KG1 (cell line): ENCODE data around the gene TCL1B.

Source experiments
- DNase-seq: peaks from one replicate; lab custom pipeline; 2025; lab: John Stamatoyannopoulos, UW

The TCL1B gene

DNA sequence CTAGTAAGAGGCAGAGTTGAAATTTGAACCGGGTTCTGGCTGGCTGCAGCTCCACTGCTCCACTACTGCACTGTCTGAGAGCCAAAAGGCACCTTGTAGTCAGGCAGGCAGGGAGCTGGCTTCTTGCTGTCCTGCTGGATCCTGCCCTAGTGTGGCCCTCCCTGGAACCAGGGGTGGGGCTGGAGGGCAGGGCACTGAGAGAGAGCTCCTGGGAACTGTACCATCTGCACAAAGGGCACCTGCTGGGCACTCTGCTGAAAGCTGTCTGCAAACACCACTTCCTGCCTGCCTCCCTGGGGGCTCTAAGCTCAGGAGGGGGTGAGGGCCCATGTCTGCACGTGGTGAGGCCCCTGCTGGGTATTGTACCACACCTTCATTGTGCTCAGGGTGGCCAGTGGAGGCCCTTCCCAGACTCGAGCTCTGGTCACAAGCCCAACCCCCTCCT lies 19.0 kb upstream of the TCL1B start:
- no peak for DNase-seq

DNA sequence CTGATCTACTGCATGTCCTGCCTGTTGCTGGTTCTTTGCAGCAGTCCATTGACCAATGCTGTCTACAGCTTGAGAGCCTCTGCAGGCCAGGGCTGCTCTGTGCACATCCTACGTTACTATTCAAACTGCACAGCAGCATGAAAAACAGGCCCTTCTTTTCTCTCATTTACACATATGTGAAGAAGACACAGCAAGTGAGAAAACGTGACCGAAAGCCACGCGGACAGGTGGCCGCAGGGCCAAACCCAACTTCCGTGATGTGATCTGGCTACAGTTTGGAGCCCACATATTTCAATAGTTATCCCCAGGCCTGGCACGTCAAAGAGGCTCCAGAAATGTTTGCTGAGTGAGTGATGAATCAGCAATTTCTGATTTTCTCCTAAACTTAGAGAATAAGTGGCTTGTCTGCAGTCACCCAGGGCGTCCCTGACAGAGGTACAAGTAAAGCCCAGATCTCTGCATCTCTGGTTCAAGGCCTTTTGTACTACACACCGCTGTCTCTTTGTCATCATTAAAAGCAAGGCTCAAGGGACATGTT lies 17.9 kb upstream of the TCL1B start:
- no peak for DNase-seq

GRCh38 chr14:95674613-95675012 lies 11.6 kb upstream of the TCL1B start:
- DNase-seq = no peak

DNA sequence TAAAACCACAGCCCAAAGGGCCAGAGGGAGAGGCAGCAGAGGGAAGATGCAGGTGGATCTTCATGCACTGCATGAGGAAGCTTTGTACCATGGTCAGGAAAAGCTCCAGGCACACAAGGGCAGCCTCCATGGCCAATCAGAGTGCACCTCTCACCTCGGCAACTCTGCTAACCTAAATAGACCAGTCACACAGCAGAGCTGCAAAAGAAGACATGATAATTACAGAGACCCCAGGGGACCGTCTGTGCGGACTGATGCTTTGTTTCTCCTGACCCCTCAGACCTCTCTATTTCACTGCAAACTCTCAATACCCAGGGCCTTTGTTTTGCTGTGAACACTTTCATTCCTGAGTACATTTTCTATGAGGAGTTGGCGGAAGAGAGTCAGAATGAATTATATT lies 10.7 kb upstream of the TCL1B start:
- no peak for DNase-seq

GRCh38 chr14:95677179-95677835 lies 8.9 kb upstream of the TCL1B start:
- no peak for DNase-seq

DNA sequence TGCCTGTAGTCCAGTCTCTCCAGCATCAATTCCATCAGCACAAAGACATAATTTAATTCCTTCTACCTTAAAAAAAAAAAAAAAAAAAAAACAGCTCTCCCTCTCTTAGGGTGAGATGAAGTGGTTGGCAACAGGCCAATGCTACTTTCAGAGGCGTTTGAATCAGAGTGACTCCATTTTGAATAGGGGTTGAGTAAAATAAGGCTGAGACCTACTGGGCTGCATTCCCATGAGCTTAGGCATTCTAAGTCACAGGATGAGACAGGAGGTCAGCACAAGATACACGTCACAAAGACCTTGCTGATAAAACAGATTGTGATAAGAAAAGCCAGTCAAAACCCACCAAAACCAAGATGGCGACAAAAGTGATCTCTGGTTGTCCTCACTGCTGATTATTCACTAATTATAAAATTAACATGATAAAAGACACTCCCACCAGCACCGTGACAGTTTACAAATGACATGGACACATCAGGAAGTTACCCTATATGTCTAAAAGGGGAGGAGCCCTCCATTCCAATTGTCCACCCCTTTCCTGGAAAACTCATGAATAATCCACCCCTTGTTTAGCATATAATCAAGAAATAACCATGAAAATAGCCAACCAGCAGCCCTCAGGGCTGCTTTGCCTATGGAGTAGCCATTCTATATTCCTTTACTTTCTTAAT lies 6.9 kb upstream of the TCL1B start:
- no peak for DNase-seq

DNA sequence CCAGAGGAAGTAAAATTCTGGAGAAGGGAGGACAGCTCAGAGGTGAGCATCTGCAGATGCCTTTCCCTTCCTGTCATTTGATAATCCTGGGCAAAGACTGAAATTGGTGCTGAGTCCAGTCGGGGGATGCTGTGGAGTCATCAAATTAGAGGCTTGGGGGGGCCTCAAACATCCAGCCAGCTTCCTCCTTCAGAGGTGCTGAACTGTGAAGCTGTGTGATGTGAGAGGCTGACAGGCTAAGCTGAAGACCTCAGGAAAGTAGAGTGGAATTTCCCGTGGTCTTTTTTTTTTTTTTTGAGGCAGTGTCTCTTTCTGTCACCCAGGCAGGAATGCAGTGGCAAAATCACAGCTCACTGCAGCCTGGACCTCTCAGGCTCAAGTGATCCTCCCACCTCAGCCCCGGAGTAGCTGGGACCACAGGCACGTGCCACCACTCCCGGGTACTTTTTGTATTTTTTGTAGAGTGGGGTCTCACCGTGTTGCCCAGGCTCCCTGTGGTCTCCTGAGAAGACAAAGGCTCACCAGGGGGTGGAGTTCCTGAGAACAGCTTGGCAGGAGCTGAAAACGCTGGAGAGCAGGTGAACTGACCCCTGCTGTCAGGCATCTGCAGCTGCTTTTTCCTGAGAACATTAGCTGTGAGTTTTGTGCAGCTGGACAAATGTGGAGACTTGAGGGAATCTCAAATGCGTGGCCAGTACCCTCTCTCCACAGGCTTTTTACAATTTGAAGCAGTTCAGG lies 6.1 kb upstream of the TCL1B start:
- DNase-seq = no peak

DNA sequence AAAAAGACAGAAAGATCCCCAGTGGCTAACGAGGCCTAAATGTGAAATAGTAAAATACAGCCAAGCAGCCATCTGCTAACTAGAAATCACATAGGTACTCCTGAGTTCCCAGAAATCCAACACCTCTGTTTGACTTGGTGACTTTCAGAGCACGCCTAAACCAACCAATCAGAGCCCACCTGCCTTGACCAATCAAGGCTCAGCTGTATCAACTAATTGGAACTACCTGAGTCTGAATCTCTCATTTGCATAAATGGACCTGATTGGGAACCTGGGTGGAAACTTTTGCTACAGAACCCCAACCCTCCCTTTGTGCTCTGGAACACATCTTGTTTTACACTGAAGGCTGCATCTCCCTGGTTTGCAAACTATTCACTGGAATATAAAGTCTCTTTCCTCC lies 5.1 kb upstream of the TCL1B start:
- no peak for DNase-seq

DNA sequence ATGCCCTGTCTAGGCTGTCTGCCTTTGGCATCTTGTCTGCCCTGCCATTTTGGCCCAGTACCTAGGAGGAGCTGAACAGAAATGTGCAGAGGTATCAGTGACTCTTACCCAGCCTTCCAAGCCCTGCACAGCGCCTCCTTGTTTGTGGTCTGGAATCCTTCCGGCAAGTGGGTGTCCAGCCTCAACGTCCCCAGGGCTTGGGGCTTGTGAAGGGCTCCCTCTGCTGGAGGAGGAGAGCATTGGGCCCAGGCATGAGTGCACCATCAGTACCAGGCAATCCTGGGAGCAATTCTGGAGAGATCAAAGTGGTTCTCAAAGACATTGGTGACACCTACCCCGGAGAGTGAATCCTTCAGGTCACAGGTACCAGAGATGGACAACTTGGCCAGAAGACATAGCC lies 2.4 kb upstream of the TCL1B start:
- no peak for DNase-seq

DNA sequence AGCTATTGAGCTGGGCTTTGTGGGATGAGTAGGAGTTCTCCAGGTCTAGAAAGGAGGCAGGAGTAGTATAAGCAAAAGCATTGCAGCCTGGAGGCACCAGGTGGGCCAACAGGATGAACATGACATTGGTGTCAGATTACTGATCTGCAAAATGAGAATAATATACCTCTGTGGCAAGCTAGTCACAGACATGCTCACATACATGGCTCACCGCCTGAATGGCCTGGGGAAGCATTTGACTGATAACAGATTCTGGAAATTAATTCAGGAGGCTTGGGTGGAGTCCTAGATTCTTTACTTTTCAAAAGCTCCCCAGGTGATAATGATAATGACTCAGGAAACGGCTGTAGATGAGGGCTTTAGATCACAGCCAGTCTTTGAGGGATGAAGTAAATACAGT lies 709 bp downstream of the TCL1B start:
- no peak for DNase-seq

DNA sequence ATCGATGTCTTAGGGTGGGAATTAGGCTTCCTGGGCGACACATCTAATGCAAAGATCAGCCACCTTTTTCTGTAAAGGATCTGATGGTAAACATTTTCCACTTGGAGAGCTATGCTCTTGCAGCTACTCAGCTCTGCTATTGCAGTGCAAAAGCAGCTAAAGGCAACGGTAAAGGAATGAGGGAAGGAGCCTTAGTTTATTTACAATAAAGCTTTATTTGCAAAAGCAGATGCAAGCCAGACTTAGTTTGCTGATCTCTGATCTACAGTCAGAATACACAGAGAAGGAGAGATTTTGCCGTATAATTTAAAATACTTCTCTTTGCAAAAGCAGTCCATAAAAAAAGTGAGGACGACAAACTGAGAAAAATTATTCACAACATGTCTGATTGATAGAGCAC lies 3.2 kb downstream of the TCL1B start:
- no peak for DNase-seq

DNA sequence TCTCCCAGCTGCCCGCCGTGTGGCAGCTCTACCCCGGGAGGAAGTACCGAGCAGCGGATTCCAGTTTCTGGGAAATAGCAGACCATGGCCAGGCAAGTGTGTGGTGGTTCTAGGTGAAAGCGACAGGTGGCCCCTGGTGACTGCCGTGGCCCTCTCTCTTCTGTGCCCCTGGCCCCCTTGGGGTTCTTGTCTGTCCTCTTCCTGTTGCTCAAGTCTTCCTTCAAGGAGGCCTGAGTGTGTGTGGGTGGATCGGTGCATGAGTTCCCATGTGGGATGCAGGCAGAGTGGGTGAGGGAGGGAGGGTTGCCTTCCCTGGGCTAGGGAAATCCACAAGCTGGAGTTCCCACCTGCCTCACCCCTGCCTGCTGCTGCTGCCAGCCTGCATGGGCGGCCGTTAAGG lies 4.6 kb downstream of the TCL1B start:
- no peak for DNase-seq

GRCh38 chr14:95691591-95691990 lies 5.4 kb downstream of the TCL1B start:
- DNase-seq = no peak

DNA sequence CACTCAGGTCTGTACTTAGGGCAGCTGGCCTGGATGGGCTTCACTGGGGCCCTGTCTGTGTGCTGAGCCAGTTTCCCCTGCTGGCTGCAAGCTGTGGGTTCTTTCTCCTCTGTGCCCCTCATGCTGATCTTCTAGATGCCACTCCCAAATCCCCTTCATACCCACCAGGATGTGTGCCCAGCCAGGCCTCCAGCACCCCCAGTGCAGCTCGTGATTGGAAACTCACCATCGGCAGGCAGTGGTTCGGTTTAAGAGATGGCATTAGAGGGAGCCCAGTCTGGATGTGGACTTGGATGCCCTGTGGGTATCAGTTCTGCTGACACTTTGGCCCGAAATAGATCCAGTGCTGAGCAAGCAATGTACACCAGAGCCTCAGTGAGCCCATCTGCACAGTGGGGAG lies 5.9 kb downstream of the TCL1B start:
- no peak for DNase-seq

DNA sequence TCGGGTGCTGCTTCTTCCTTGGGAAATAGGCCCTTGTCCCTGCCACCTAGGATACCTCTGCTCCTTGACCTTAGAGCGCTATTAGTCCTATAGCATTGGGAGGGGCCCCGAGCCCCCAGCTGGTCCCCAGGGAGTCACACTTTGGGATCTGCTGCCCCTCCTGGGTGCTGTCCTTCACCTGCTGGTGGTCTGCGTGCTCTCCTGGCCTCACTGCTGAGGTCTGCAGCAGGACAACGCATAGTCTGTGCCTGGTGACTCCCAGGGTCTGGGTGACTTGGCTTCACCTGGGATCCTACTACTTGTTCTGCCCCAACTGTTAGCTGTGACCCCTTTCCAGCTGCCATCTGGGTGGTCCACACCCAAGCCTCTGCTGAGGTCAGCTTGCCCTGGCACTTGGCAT lies 8.8 kb downstream of the TCL1B start:
- DNase-seq = no peak

GRCh38 chr14:95695913-95696312 lies 9.7 kb downstream of the TCL1B start:
- DNase-seq = no peak

DNA sequence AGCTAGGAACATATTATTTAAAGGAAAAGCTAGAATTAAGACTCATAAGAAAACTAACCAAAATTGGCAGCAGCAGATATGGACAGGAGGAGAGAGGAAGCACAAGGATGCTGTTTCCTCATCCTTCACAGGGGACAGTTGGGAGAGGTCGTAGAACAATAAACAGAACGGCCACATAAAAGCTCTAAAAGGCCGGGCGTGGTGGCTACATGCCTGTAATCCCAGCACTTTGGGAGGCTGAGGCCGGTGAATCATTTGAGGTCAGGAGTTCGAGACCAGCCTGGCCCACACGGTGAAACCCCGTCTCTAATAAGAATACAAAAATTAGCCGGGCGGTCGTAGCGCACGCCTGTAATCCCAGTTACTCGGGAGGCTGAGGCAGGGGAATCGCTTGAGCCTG lies 10.5 kb downstream of the TCL1B start:
- DNase-seq = no peak

DNA sequence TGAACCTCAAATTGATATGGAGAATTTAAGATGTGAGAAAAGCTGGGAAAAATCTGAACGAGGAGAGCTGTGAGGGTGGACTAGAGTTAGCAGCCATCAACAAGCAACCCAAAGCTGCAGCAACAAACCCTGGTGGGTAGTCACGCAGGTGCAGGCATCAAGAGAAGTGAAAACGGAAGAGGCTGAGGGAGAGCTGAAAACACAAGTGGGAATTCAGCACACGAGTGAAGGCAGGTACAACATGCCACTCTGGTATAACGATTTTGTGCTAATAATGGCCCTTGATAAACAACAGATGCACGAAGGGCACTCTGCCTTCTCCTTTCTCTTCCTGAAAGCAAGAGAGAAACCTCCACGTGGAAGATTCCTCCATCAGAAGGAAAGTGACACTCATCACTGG lies 11.5 kb downstream of the TCL1B start:
- no peak for DNase-seq

GRCh38 chr14:95698287-95698686 lies 12.1 kb downstream of the TCL1B start:
- no peak for DNase-seq

DNA sequence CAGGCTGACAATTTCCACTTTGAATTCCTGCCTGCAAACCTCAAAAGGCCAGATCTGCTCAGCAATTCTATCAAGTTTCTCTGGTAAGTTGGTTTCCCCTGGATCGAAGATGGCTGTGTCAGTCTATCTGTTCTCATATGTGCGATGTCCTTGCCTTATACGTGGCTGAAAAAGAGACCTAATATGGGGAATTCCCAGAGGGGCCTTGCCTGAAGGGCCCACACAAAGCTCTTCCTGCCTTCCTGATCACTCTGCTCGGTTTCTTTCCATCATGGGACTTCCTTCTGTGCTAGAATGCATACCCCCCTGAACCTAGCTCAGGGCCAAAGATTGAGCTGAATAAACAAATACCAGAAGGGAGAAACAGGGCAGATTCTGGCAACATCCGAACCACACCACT lies 13.2 kb downstream of the TCL1B start:
- no peak for DNase-seq

DNA sequence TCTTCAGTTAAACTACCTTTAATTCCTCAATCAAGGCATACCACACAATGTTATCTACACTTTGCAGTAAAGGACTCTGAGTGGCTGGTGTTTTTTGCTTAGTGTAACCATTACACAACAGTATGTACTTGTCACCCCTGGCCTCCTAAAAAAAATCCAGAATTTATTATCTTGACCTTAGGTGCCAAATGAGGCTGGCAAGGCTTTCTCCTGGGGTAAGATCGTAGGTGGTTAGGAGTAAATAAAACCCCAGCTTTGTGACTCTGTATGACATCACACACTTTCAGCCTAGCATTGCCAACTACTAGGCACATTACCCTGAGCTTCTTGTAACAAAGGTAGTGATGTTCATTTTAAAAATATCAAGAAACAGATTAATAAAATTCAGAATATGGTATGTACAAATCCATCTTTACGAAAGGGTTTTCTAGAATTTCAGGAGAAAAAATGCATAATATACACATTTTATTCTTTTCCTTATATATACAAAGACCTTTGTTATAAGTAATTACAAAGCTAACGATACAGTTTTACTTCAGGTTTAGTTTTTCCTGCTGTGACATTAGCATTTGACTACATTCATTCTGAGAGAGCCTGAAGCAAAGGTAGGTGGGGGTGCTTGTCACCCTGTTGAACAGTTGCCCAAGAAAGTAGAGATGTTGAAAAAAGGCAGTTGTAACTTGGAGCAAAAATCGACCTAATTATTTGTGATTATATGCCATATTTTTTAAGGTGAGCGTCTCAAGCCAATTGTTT lies 14.2 kb downstream of the TCL1B start:
- DNase-seq = no peak

DNA sequence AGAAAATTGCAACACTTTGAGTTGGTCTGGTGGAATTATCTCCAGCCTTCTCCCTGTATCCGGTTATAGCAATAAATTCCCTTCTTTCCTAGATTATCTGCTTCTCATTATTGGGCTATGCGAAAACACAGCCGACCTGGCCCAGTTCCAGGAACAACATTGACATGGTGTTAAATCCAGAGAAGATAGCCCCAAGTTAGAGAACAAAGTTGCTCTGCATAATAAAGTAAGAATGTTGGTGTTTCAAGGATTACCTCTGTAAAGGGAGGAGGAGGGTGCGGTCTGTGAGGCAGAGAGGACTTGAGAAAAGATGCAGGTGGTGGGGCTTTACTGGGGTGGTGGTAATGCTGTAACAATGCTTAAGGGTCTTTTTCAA lies 15.6 kb downstream of the TCL1B start:
- no peak for DNase-seq
